Adipocyte (in vitro differentiated cells): ENCODE data around the gene CSF1.
A peak's percentile ranks its signal among the peaks of the same experiment; 100 is the strongest.
"Not testable (repeated sequence)": the region's sequence is repeated elsewhere in the genome, so short reads cannot be mapped to it uniquely, and the experiment has no call there.

ENCODE experiments used
- DNase-seq: peaks from one replicate; pipeline ENCODE4 v3.0.0-alpha.2; 2015; ENCODE audit warnings: low read depth
- H3K27me3 ChIP-seq: replicated peaks from 2 replicates; pipeline ENCODE4 v1.7.0; 2013; ENCODE audit warnings: mild to moderate bottlenecking, low read length, moderate library complexity; ENCODE audit not compliant: control insufficient read depth, insufficient read depth
- H3K36me3 ChIP-seq: 2 replicates; pipeline ENCODE4 v1.7.0; 2013; ENCODE audit warnings: low read length, mild to moderate bottlenecking, moderate library complexity; ENCODE audit not compliant: control insufficient read depth, insufficient read depth, severe bottlenecking
- H3K4me1 ChIP-seq: 2 replicates; pipeline ENCODE4 v1.7.0; 2013; ENCODE audit warnings: mild to moderate bottlenecking, low read length, moderate library complexity; ENCODE audit not compliant: control insufficient read depth, insufficient read depth
- H3K4me3 ChIP-seq: 2 replicates; pipeline ENCODE4 v1.7.0; 2013; ENCODE audit warnings: mild to moderate bottlenecking, low read length, moderate library complexity
- H3K9ac ChIP-seq: 2 replicates; pipeline ENCODE4 v1.7.0; 2013; ENCODE audit warnings: mild to moderate bottlenecking, low read length, moderate library complexity
- H3K9me3 ChIP-seq: 2 replicates; pipeline ENCODE4 v1.7.0; 2013; ENCODE audit warnings: mild to moderate bottlenecking, low read length, moderate library complexity; ENCODE audit not compliant: control insufficient read depth

CSF1 gene, protein sequence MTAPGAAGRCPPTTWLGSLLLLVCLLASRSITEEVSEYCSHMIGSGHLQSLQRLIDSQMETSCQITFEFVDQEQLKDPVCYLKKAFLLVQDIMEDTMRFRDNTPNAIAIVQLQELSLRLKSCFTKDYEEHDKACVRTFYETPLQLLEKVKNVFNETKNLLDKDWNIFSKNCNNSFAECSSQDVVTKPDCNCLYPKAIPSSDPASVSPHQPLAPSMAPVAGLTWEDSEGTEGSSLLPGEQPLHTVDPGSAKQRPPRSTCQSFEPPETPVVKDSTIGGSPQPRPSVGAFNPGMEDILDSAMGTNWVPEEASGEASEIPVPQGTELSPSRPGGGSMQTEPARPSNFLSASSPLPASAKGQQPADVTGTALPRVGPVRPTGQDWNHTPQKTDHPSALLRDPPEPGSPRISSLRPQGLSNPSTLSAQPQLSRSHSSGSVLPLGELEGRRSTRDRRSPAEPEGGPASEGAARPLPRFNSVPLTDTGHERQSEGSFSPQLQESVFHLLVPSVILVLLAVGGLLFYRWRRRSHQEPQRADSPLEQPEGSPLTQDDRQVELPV

DNA sequence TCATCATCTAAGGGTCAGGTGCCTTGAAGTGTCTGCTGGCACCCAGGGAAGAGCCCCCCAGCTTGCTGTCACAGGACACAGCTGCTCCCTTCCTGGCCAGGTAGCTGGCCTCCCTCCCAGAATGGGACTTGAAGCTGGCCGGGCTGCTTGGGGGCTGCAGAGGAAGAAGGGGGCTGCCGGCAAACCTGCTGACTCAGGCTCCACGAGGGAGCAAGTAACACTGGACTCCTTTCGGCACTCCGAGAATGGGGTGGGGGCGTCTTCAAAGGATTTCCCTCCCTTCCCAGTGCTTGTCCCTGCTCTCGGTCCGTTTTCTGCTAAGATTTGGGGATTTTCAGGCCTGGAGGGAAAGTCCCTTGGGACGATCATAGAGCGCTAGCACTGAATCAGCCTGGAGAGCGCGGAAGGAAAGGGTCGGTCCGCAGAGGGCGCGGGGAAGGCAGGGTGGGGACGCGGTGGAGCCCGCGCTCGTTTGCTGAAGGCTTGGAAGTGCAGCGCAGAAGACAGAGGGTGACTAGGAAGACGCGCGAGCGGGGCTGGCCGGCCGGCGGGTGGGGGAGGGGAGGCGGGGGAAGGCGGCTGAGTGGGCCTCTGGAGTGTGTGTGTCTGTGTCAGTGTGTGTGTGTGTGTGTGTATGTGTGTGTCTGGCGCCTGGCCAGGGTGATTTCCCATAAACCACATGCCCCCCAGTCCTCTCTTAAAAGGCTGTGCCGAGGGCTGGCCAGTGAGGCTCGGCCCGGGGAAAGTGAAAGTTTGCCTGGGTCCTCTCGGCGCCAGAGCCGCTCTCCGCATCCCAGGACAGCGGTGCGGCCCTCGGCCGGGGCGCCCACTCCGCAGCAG lies at the start of gene CSF1:
Gene CSF1 (plus strand): TSS at position 727 of the 840 bp plus-strand sequence. CDS start 175 bp downstream, outside the sequence.
- Histone ChIP-seq H3K27me3 (no peaks in the 10 kb centered on the region), H3K9ac (peak within 1 kb of the TSS; percentile 99), H3K4me3 (peak within 1 kb of the TSS; percentile 97), H3K4me1 (peaks cover 32% of the 10 kb centered on the region), H3K9me3 (no peaks in the 10 kb centered on the region), H3K36me3 (peaks cover 17% of the 10 kb centered on the region)
- DNase-seq = peak; percentile 89

DNA sequence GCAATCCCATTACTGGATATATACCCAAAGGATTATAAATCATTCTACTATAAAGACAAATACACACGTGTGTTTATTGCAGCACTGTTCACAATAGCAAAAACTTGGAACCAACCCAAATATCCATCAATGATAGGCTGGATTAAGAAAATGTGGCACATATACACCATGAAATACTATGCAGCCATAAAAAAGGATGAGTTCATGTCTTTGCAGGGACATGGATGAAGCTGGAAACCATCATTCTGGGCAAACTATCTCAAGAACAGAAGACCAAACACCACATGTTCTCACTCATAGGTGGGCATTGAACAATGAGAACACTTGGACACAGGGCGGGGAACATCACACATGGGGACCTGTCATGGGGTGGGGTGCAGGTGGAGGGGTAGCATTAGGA lies 49.0 kb upstream of the CSF1 start:
- H3K4me3 ChIP-seq, H3K27me3 ChIP-seq, DNase-seq, H3K9ac ChIP-seq, H3K9me3 ChIP-seq, H3K36me3 ChIP-seq: not testable (repeated sequence)
- H3K4me1 ChIP-seq = peaks cover 29% of the 10 kb centered on the region

DNA sequence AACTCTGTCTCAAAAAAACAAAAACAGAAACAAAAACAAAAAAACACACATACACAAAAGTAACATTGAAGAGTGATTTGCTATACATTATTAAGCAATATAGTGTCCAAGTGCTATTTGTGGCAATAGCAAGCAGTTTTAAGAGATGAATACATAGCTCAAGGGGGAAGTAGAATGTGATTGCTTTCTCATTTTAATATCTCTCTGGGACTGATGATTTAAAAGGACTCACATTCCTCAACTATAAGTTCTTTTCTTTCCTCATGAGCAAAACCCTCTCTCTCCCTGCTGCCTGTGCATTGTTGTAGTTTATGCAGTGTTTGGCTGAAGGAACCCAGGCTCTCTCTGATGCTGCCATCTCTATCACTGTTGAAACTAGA lies 47.0 kb upstream of the CSF1 start:
- peak; percentile 36 for DNase-seq
- Histone ChIP-seq H3K9me3 (no peaks in the 10 kb centered on the region), H3K4me1 (peaks cover 29% of the 10 kb centered on the region), H3K4me3 (peak overlapping the region; percentile 71), H3K27me3 (no peaks in the 10 kb centered on the region), H3K9ac (peak overlapping the region; percentile 66), H3K36me3 (no peaks in the 10 kb centered on the region)

DNA sequence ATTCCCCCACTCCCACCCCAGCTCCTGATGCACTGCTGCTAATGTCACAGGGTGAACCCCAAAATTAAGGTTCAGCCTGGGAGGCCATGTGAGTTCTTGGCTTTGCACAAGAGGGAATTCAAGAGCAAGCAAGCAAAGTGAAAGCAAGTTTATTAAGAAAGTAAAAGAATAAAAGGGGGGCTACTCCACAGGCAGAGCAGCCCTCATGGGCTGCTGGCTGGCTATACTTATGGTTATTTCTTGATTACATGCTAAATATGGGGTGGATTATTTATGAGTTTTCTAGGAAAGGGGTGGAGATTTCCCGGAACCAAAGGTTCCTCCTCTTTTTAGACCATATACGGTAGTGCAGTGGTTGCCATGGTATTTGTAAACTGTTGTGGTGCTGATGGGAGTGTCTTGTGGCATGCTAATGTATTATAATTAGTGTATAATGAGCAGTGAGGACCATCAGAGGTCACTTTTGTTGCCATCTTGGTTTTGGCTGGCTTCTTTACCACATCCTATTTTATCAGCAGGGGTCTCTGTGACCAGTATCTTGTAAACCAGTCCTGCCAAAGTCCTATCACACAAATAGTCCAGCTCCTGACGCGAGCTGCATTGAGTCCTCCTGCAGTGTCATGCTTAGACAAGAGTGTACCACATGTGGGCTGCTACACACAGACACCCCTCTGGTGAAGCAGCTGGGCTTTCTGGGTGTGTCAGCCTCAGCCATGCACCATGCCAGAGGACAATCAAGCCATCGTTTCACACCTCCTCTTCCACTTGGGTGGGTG lies 46.4 kb upstream of the CSF1 start:
- no peak for DNase-seq
- peaks cover 29% of the 10 kb centered on the region for H3K4me1 ChIP-seq
- peak overlapping the region; percentile 66 for H3K9ac ChIP-seq
- H3K36me3 ChIP-seq = no peaks in the 10 kb centered on the region
- no peaks in the 10 kb centered on the region for H3K27me3 ChIP-seq
- H3K9me3 ChIP-seq = no peaks in the 10 kb centered on the region
- peak overlapping the region; percentile 71 for H3K4me3 ChIP-seq

DNA sequence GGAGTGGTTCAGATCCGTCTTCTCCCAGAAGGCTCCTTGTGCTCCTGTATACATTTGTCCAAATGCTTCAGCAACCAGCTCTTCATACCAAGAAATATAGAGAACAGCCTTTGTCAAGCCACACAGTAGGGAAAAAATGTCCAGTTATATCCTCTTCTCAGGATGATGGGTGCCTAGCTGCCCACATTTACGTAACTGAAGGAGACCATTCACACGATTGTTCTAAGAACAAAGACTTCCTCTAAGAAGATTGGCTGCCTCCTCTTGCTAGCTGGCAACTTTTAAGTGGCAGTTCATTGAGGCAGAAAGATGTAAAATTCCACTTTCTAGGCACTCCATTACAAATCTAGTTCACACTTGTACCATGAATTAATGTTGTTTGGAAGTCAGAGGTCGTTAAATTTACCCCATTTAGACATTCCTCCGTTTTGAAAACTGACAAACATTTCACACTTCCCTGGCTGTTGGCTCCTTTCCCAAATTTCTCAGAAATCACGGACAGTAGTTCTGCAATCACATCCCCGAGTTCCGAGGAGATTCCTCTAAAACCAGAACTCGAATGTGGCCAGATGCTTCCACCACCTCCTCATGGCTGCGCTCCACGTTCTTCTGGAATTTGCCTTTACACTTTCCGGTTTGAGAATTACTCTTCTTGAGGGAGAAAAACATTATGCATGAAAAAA lies 45.6 kb upstream of the CSF1 start:
- no peak overlapping the region for H3K4me3 ChIP-seq
- peak overlapping the region; percentile 28 for H3K9ac ChIP-seq
- no peak for DNase-seq
- H3K27me3 ChIP-seq = no peaks in the 10 kb centered on the region
- H3K9me3 ChIP-seq = no peaks in the 10 kb centered on the region
- H3K36me3 ChIP-seq = no peaks in the 10 kb centered on the region
- H3K4me1 ChIP-seq = peaks cover 29% of the 10 kb centered on the region

DNA sequence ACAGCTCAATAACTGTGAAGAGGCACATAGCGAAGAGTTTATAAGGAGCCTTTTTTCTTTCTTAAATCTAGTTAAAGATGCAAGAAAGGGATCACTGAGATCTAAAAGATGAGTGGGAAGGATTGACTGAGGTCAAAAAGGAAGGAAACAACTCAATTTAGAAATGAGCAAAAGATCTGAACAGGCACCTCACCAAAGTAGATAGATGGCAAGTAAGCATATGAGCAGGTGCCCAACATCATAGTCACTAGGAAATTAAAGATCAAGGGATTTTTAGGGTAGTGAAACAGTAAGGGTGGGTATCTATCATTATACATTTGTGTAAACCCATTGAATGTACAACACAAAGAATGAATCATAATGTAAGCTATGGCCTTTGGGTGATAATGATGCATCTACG lies 44.6 kb upstream of the CSF1 start:
- H3K36me3 ChIP-seq = no peaks in the 10 kb centered on the region
- H3K4me1 ChIP-seq = peaks cover 29% of the 10 kb centered on the region
- no peak overlapping the region for H3K4me3 ChIP-seq
- H3K9ac ChIP-seq = no peak overlapping the region
- DNase-seq = no peak
- no peaks in the 10 kb centered on the region for H3K9me3 ChIP-seq
- H3K27me3 ChIP-seq = no peaks in the 10 kb centered on the region

DNA sequence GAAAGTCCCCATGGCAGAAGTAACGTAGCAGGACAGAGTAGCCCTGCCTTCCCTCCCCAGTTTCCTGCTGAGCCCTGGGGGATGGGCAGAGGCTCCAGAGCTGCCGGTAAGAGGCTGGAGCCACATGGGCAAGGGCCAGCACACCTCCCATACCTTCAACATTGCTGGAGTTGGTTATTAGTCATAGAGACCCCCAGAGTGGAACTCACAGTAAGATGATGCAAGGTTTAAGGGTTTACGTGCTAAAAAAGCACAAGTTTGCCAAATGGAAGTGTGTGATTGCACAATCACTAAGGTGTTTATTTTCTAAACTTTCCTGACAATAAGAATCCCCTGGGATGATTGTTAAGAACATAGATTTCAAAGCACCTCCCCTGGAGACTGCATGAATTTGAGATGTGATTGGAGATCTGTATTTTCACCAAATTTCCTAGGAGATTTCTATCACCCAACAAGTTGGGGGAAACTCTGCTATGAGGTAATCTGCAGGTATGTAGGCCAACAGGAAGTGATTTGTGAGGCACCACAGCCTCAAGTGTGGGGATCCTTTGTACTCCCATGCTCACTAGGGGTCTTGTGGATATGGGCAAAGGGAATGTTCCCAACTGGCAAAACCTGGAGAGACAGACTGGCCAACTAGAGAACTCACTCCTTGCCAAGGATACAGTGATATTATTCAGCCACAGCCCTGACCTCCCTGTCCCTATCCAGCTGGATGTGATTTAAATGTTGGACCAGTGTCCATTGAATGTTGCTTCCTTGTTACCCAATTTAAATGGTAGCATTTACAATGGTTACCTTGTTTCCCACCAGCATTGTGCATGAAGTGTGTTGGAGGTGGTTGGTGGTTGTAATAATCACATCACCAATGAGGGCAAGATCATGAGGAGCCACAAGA lies 37.1 kb upstream of the CSF1 start:
- H3K4me3 ChIP-seq = peak overlapping the region; percentile 14
- H3K4me1 ChIP-seq = peaks cover 58% of the 10 kb centered on the region
- peak overlapping the region; percentile 52 for H3K9ac ChIP-seq
- peak; percentile 35 for DNase-seq
- no peaks in the 10 kb centered on the region for H3K27me3 ChIP-seq
- H3K36me3 ChIP-seq = no peaks in the 10 kb centered on the region
- H3K9me3 ChIP-seq = no peaks in the 10 kb centered on the region

DNA sequence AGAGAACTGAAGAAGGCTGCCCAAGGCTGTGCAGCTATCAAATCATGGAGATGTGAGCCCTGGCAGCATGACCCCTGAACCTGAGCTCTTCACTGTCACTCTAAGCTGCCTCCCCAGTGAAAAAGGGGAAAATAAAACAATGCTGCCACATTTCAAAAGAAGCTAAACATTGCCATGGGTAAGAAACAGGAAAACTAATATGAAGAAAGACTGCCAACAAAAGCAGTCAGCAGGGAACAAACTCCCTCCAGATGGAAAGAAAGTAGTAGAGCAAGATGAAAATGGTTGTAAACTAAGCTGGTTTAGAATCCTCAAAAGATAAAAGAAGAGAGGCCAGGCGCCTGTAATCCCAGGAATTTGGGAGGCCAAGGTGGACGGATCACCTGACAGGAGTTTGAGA lies 36.2 kb upstream of the CSF1 start:
- DNase-seq = peak; percentile 40
- no peaks in the 10 kb centered on the region for H3K9me3 ChIP-seq
- H3K27me3 ChIP-seq = no peaks in the 10 kb centered on the region
- H3K4me1 ChIP-seq = peaks cover 63% of the 10 kb centered on the region
- peak overlapping the region; percentile 48 for H3K9ac ChIP-seq
- H3K36me3 ChIP-seq = no peaks in the 10 kb centered on the region
- no peak overlapping the region for H3K4me3 ChIP-seq

DNA sequence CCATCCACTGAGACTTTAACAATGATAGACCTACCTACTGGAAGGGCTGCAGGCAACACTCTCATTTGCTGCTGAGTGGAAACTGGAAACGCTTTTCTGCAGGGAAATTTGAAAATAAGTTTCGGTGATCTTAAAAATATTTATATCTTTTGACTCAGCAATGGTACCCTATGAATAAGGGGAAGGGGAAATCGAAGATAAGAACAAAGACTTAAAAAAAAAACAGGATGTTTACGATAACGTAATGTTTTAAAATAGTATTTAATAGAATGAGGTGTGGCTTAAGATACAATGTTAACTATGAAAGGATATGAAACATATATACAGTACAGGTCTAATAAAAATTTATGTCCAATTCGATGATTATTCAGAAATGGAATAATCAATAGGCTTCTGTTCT lies 34.8 kb upstream of the CSF1 start:
- no peak for DNase-seq
- Histone ChIP-seq H3K27me3 (no peaks in the 10 kb centered on the region), H3K9me3 (no peaks in the 10 kb centered on the region), H3K4me1 (peaks cover 64% of the 10 kb centered on the region), H3K9ac (peak overlapping the region; percentile 83), H3K36me3 (no peaks in the 10 kb centered on the region), H3K4me3 (no peak overlapping the region)
